IMR-90 (cell line): Measurements from ENCODE around the gene SRSF2. TPM values are rescaled to one million over a fixed set of nuclear protein-coding genes. Genes with fewer than 3 reads are reported as not detected.
A peak's percentile ranks its signal among the peaks of the same experiment; 100 is the strongest.
"Not testable (repeated sequence)": the region's sequence is repeated elsewhere in the genome, so short reads cannot be mapped to it uniquely, and the experiment has no call there.

Source experiments
- ATAC-seq: fragments of 200-7000 bp; cut with Tn5 transposase; 2 replicates; pipeline ENCODE4 v1.9.1; 2020; ENCODE audit warnings: low read depth, mild to moderate bottlenecking, moderate library complexity
- BruUV-seq: library from RNA; stranded (reverse); fragments of 400-500 nt; replicated peaks from 2 replicates; lab custom pipeline; 2021; lab: Mats Ljungman, UMichigan
- CTCF ChIA-PET: fragments of 300-600 bp; formaldehyde crosslinking; extraction: SDS; loops from one replicate; lab custom pipeline; 2021; ENCODE audit warnings: antibody characterized with exemption; lab: Yijun Ruan, JAX
- POLR2A ChIA-PET: fragments of 300-600 bp; sonication (Branson Sonifier 250); formaldehyde crosslinking; loops from one replicate; lab custom pipeline; 2022; ENCODE audit warnings: antibody characterized with exemption; ENCODE audit not compliant: unreplicated experiment; lab: Charles Lee
- DNase-seq: peaks from one replicate; pipeline ENCODE4 v3.0.0; 2013
- H2AFZ ChIP-seq: replicated peaks from 2 replicates; pipeline ENCODE3; 2013; ENCODE audit warnings: low read length, mild to moderate bottlenecking; ENCODE audit not compliant: poor library complexity
- H2AK5ac ChIP-seq: 2 replicates; pipeline ENCODE4 v1.6.1; 2013; ENCODE audit warnings: low read depth, low read length, inconsistent platforms
- H2AK9ac ChIP-seq: replicated peaks from 2 replicates; pipeline ENCODE3; 2013; ENCODE audit warnings: mild to moderate bottlenecking, low read depth, low read length, moderate library complexity; ENCODE audit not compliant: poor library complexity
- H2BK120ac ChIP-seq: 2 replicates; pipeline ENCODE4 v1.6.1; 2013; ENCODE audit warnings: low read depth, low read length, inconsistent platforms
- H2BK15ac ChIP-seq: 3 replicates; pipeline ENCODE4 v1.6.1; 2013; ENCODE audit warnings: low read depth, low read length, inconsistent platforms
- H2BK20ac ChIP-seq: 2 replicates; pipeline ENCODE4 v1.6.1; 2013; ENCODE audit warnings: low read depth, mild to moderate bottlenecking, inconsistent platforms, low read length, moderate library complexity
- H2BK5ac ChIP-seq: 2 replicates; pipeline ENCODE4 v1.6.1; 2013; ENCODE audit warnings: mild to moderate bottlenecking, low read depth, low read length, inconsistent platforms; ENCODE audit not compliant: poor library complexity, severe bottlenecking
- H3K14ac ChIP-seq: replicated peaks from 2 replicates; pipeline ENCODE4 v1.6.1; 2013; ENCODE audit warnings: low read depth, low read length, inconsistent platforms
- H3K18ac ChIP-seq: 2 replicates; pipeline ENCODE4 v1.6.1; 2013; ENCODE audit warnings: low read depth, low read length, control low read depth
- H3K23ac ChIP-seq: 2 replicates; pipeline ENCODE4 v1.6.1; 2013; ENCODE audit warnings: low read depth, low read length, inconsistent platforms
- H3K27ac ChIP-seq: 2 replicates; pipeline ENCODE4 v1.5.1; 2013; ENCODE audit warnings: mild to moderate bottlenecking, control low read depth, low read length; ENCODE audit not compliant: insufficient read depth
- H3K27me3 ChIP-seq: 2 replicates; pipeline ENCODE4 v1.6.1; 2013; ENCODE audit warnings: low read length; ENCODE audit not compliant: control insufficient read depth, insufficient read depth
- H3K36me3 ChIP-seq: 2 replicates; pipeline ENCODE4 v1.6.1; 2013; ENCODE audit warnings: low read length, mixed read lengths; ENCODE audit not compliant: control insufficient read depth, insufficient read depth
- H3K4ac ChIP-seq: 2 replicates; pipeline ENCODE4 v1.6.1; 2013; ENCODE audit warnings: low read depth, low read length, inconsistent platforms
- H3K4me1 ChIP-seq: 2 replicates; pipeline ENCODE4 v1.6.1; 2013; ENCODE audit warnings: low read length, mixed read lengths; ENCODE audit not compliant: control insufficient read depth, insufficient read depth
- H3K4me2 ChIP-seq: 2 replicates; pipeline ENCODE4 v1.6.1; 2013; ENCODE audit warnings: low read depth, mild to moderate bottlenecking, control low read depth, low read length, moderate library complexity
- H3K4me3 ChIP-seq: 2 replicates; pipeline ENCODE4 v1.5.1; 2013; ENCODE audit warnings: low read depth, mild to moderate bottlenecking, control low read depth, low read length, moderate library complexity; ENCODE audit not compliant: insufficient read depth
- H3K56ac ChIP-seq: 2 replicates; pipeline ENCODE4 v1.6.1; 2013; ENCODE audit warnings: low read length, inconsistent platforms; ENCODE audit not compliant: insufficient read depth; ENCODE audit errors: extremely low read depth
- H3K79me1 ChIP-seq, 2 experiments: 2 replicates each; pipeline ENCODE4 v1.6.1; 2013; ENCODE audit warnings: low read length in 2 of 2, inconsistent platforms in 1 of 2, low read depth in 1 of 2
- H3K9ac ChIP-seq: 2 replicates; pipeline ENCODE4 v1.6.1; 2013; ENCODE audit warnings: low read depth, low read length, control low read depth
- H3K9me1 ChIP-seq: 2 replicates; pipeline ENCODE4 v1.6.1; 2013; ENCODE audit warnings: low read length, inconsistent platforms; ENCODE audit not compliant: insufficient read depth
- H3K9me3 ChIP-seq: 2 replicates; pipeline ENCODE4 v1.6.1; 2013; ENCODE audit warnings: low read length; ENCODE audit not compliant: control insufficient read depth, insufficient read depth
- H4K20me1 ChIP-seq: 2 replicates; pipeline ENCODE4 v1.6.1; 2013; ENCODE audit warnings: low read length, inconsistent platforms; ENCODE audit not compliant: insufficient read depth
- H4K5ac ChIP-seq: 2 replicates; pipeline ENCODE4 v1.6.1; 2013; ENCODE audit warnings: mild to moderate bottlenecking, low read depth, low read length, control low read depth
- H4K8ac ChIP-seq, 2 experiments: 2 replicates each; pipeline ENCODE4 v1.6.1; 2013; ENCODE audit warnings: low read depth in 2 of 2, low read length in 2 of 2, control low read depth in 1 of 2, inconsistent platforms in 1 of 2
- H4K91ac ChIP-seq: 2 replicates; pipeline ENCODE4 v1.6.1; 2013; ENCODE audit warnings: low read depth, low read length, inconsistent platforms; ENCODE audit not compliant: insufficient read depth
- POLR2A ChIP-seq: IDR thresholded peaks from 2 replicates; pipeline ENCODE4 v1.6.1; 2012; ENCODE audit warnings: mild to moderate bottlenecking, low read depth, low read length
- WGBS, 2 experiments: methylation state at CpG; one replicate each; pipeline versions ENCODE4 v1.1.5 to v1.1.7; 2013; ENCODE audit warnings: missing lambda C conversion rate in 2 of 2; ENCODE audit not compliant: insufficient read length in 1 of 2; ENCODE audit errors: extremely low coverage in 2 of 2; 5-methylcytosine and 5-hydroxymethylcytosine counted together
- dilution Hi-C: fragments of 300-500 bp; cut with HindIII; formaldehyde crosslinking; loops from one replicate; pipeline ENCODE4 v1.14.3; 2018; ENCODE audit warnings: low sequenced_read_pairs; ENCODE audit not compliant: unreplicated experiment
- in situ Hi-C: fragments of 300-500 bp; cut with MboI; formaldehyde crosslinking; loops from 3 replicates; pipeline ENCODE4 v1.14.3; 2019; ENCODE audit warnings: low sequenced_read_pairs, inconsistent platforms, mixed read lengths
- intact Hi-C: fragments of 100-400 bp; cut with micrococcal nuclease; formaldehyde crosslinking; loops from 2 replicates; pipeline ENCODE4 v1.10.0; 2022
- polyA plus RNA-seq, 3 experiments: library from polyadenylated mRNA; depleted of rRNA; stranded (reverse); fragments of >200 nt; gene quantifications; 2 replicates each; pipeline ENCODE4 v1.2.3, GENCODE V29; 2012; ENCODE audit warnings: low replicate concordance in 1 of 3
- total RNA-seq: library from RNA; depleted of rRNA; stranded (reverse); fragments of >200 nt; gene quantifications from 2 replicates; pipeline ENCODE4 v1.2.3, GENCODE V29; 2012

The SRSF2 gene
- total and polyA plus RNA-seq, 2 of the 4 experiments (the other 2 are of a cell fraction), result 98.0 to 296 TPM

DNA sequence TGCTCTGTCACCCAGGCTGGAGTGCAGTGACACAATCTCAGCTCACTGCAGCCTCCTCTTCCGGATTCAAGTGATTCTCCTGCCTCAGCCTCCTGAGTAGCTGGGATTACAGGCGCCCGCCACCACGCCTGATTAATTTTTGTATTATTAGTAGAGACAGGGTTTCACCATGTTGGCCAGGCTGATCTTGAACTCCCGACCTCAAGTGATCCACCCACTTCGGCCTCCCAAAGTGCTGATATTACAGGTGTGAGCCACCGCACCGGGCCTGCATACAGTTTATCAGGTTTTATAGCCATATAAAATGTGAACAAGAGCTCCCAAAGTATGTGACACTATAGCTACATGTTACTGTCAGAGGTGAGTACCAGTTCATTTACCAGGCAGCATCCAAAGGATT, 14.2 kb downstream of the SRSF2 start:
- H3K4me3 ChIP-seq, H3K9ac ChIP-seq, POLR2A ChIA-PET, H2BK5ac ChIP-seq, H3K18ac ChIP-seq, H3K4me1 ChIP-seq, DNase-seq, BruUV-seq, H3K4me2 ChIP-seq, H3K4ac ChIP-seq, H3K14ac ChIP-seq, ATAC-seq, H4K5ac ChIP-seq, CTCF ChIA-PET, in situ Hi-C loops, H2BK20ac ChIP-seq, H4K91ac ChIP-seq, H3K23ac ChIP-seq, H2AK9ac ChIP-seq, H3K56ac ChIP-seq, H2BK15ac ChIP-seq, intact Hi-C loops, H4K8ac ChIP-seq, H3K27ac ChIP-seq, H3K27me3 ChIP-seq, H2BK120ac ChIP-seq, H2AFZ ChIP-seq, H3K9me3 ChIP-seq, H2AK5ac ChIP-seq, H3K9me1 ChIP-seq, dilution Hi-C loops: not testable (repeated sequence)
- Histone ChIP-seq H4K20me1 (peaks cover 41% of the 10 kb centered on the region), H3K79me1 (peaks cover 38 to 79% of the 10 kb centered on the region in 2 experiments), H3K36me3 (peaks cover 53% of the 10 kb centered on the region)
- peak; percentile 25; the same call in 1 of the 2 replicates for TF ChIP-seq POLR2A
- 100% methylated on average over 2 of the region's 8 CpGs; no CpG with 5 or more reads in 1 of the 2 experiments for WGBS, 2 experiments
